IMR-90 (cell line): ENCODE results near the gene MGAT5.

Experiments used
- BHLHE40 ChIP-seq: fragments of 150-350 bp; IDR thresholded peaks from 2 replicates; pipeline ENCODE4 v1.6.1; 2016; ENCODE audit warnings: mild to moderate bottlenecking, low read depth, low read length
- CTCF ChIP-seq: conservative IDR thresholded peaks from 2 replicates; pipeline ENCODE4 v1.5.1; 2012; ENCODE audit warnings: mild to moderate bottlenecking, low read depth, low read length, improper control_type of control experiment
- FOS ChIP-seq: fragments of 150-350 bp; IDR thresholded peaks from 2 replicates; pipeline ENCODE4 v1.6.1; 2016; ENCODE audit warnings: low read depth, low read length
- POLR2A ChIP-seq: IDR thresholded peaks from 2 replicates; pipeline ENCODE4 v1.6.1; 2012; ENCODE audit warnings: mild to moderate bottlenecking, low read depth, low read length
- RCOR1 ChIP-seq: IDR thresholded peaks from 2 replicates; pipeline ENCODE4 v1.6.1; 2012; ENCODE audit warnings: mild to moderate bottlenecking, low read length, improper control_type of control experiment; ENCODE audit not compliant: insufficient replicate concordance
- RFX5 ChIP-seq: IDR thresholded peaks from 2 replicates; pipeline ENCODE4 v1.8.0; 2012; ENCODE audit warnings: low read depth, mild to moderate bottlenecking, low read length, moderate library complexity
- SMC3 ChIP-seq: fragments of 150-350 bp; IDR thresholded peaks from 2 replicates; pipeline ENCODE4 v1.6.1; 2016; ENCODE audit warnings: low read depth, mild to moderate bottlenecking, antibody characterized with exemption, low read length, moderate library complexity
- USF2 ChIP-seq: fragments of 150-350 bp; IDR thresholded peaks from 2 replicates; pipeline ENCODE4 v1.6.1; 2017; ENCODE audit warnings: mild to moderate bottlenecking, antibody characterized with exemption, low read length, low read depth

- TF ChIP-seq CTCF (no peak), RFX5 (no peak), USF2 (no peak), POLR2A (no peak), BHLHE40 (no peak), FOS (no peak), SMC3 (no peak), RCOR1 (no peak)
These were observed 10.6 kb upstream of the MGAT5 start for GRCh38 chr2:134243244-134243643.
